Stomach (tissue), 4 donors: ENCODE data around the gene ZDHHC13.
"Not testable (repeated sequence)": the region's sequence is repeated elsewhere in the genome, so short reads cannot be mapped to it uniquely, and the experiment has no call there.

Experiments used
- EP300 ChIP-seq: sonication (generic); formaldehyde crosslinking; IDR thresholded peaks from one replicate; pipeline ENCODE4 v1.6.1; 2017; ENCODE audit warnings: antibody characterized with exemption
- POLR2A ChIP-seq, 4 donors: fragments of 450-650 bp; IDR thresholded peaks; one replicate each; pipeline ENCODE4 v1.6.1; 2016; ENCODE audit warnings: antibody characterized with exemption in 4 of 4, control low read depth in 2 of 4, mild to moderate bottlenecking in 1 of 4, moderate library complexity in 1 of 4
- POLR2AphosphoS5 ChIP-seq, 3 donors: sonication (generic); formaldehyde crosslinking; IDR thresholded peaks; one replicate each; pipeline ENCODE4 v1.6.1; 2016; ENCODE audit warnings: antibody characterized with exemption in 3 of 3
- TF ChIP-seq, protein P1 (sequence below), 7 experiments: fragments of 450-650 bp in 4 of 7; fragments of 200-600 bp in 3 of 7; sonication (generic) in 3 of 7; IDR thresholded peaks; one replicate each; pipeline ENCODE4 v1.5.1; 2016 to 2019; ENCODE audit warnings: antibody characterized with exemption in 7 of 7, control low read depth in 2 of 7, mild to moderate bottlenecking in 1 of 7

DNA sequence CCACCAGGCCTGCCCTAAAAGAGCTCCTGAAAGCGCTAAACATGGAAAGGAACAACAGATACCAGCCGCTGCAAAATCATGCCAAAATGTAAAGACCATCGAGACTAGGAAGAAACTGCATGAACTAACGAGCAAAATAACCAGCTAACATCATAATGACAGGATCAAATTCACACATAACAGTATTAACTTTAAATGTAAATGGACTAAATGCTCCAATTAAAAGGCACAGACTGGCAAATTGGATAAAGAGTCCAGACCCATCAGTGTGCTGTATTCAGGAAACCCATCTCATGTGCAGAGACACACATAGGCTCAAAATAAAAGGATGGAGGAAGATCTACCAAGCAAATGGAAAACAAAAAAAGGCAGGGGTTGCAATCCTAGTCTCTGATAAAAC, 19.9 kb downstream of the ZDHHC13 start:
- TF ChIP-seq, protein P1, sequence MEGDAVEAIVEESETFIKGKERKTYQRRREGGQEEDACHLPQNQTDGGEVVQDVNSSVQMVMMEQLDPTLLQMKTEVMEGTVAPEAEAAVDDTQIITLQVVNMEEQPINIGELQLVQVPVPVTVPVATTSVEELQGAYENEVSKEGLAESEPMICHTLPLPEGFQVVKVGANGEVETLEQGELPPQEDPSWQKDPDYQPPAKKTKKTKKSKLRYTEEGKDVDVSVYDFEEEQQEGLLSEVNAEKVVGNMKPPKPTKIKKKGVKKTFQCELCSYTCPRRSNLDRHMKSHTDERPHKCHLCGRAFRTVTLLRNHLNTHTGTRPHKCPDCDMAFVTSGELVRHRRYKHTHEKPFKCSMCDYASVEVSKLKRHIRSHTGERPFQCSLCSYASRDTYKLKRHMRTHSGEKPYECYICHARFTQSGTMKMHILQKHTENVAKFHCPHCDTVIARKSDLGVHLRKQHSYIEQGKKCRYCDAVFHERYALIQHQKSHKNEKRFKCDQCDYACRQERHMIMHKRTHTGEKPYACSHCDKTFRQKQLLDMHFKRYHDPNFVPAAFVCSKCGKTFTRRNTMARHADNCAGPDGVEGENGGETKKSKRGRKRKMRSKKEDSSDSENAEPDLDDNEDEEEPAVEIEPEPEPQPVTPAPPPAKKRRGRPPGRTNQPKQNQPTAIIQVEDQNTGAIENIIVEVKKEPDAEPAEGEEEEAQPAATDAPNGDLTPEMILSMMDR (IDR thresholded peaks at IDR 0.05): not testable (repeated sequence)
- TF ChIP-seq EP300; POLR2A (IDR thresholded peaks at IDR 0.05); POLR2AphosphoS5 (IDR thresholded peaks at IDR 0.05): not testable (repeated sequence)
